ENCODE measurements around the gene WDPCP.

DNA sequence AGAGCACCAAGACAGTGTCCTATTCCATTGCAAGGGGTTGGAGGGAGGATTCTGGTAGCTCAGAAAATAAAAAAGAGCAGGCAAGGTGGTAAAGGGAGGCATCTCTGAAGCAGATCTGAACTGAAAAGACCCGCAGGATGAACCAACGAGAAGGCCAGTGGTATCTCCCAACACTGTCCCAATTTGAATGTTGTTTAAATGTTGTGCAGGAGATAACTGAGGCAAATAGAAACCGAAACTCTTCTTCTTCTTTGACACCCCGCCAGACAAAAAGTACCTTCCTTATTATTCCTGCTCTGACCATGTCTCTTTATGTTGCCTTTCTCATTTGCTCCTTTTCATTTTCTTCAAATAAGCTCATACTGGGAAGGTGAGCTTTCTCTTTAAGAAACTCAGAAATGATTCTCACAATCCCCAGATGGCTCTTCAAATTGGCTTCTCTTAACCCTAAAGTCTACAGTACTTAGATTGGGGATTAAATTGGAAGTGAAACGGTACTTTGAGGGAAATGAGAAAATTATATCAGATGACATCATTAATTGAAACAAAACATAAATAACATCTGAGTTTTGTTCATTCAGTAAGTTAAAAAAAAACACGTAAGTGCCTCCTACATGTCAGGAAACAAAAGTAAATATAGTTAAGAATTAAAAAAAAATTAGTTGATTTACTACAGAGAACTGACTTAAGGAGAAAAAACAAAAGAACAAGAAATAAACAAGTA, 143.6 kb downstream of the WDPCP start:
- no peak for TF ChIP-seq YY1 (IDR thresholded peaks at IDR 0.05)
- TF ChIP-seq, protein P1, sequence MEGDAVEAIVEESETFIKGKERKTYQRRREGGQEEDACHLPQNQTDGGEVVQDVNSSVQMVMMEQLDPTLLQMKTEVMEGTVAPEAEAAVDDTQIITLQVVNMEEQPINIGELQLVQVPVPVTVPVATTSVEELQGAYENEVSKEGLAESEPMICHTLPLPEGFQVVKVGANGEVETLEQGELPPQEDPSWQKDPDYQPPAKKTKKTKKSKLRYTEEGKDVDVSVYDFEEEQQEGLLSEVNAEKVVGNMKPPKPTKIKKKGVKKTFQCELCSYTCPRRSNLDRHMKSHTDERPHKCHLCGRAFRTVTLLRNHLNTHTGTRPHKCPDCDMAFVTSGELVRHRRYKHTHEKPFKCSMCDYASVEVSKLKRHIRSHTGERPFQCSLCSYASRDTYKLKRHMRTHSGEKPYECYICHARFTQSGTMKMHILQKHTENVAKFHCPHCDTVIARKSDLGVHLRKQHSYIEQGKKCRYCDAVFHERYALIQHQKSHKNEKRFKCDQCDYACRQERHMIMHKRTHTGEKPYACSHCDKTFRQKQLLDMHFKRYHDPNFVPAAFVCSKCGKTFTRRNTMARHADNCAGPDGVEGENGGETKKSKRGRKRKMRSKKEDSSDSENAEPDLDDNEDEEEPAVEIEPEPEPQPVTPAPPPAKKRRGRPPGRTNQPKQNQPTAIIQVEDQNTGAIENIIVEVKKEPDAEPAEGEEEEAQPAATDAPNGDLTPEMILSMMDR (IDR thresholded peaks at IDR 0.05; ENCODE audit: low read depth, low read length, missing input control): no peak
